CD4-positive, alpha-beta T cell treated with Interleukin-1 beta for 1 hour (primary cell): Measurements from ENCODE around the gene UBE2H.
"Not testable (repeated sequence)": the region's sequence is repeated elsewhere in the genome, so short reads cannot be mapped to it uniquely, and the experiment has no call there.

Experiments
- DNase-seq, 2 donors: peaks; one replicate each; pipeline ENCODE4 v3.0.0-alpha.2; 2020 to 2022

Gene UBE2H

DNA sequence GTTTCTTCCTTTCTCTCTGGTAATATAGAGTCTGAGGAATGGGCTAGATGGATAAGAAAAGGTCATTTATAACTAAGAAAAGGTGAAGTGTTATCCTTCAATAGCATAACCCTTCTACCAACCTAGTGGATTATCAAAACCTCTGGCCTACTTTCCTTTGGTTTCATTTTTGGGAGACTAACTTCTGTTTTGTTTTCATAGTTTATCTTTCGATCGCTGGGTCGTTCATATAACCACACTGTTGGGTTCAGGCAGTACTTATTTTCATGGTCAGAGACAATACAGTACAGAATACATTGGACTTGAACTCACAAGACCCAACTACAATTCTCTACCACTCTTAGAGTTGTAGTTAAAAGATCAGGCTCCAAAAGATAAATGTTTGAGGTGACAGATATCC is 86.5 kb downstream of the UBE2H start:
- no peak for DNase-seq

DNA sequence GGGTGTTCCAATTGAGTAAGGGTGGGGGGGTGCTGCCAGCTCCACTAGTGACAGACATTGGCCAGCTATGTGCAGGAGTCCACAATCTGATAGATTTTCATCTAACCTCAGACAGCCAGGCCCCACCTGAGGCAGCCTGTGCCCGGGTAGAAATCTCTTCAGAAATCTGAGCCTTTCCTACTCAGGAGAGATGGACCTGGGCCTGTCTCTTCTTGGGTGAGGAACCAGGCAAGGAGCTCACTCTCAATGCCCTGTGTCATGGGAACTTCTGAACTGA is 86.9 kb downstream of the UBE2H start:
- DNase-seq: no peak

DNA sequence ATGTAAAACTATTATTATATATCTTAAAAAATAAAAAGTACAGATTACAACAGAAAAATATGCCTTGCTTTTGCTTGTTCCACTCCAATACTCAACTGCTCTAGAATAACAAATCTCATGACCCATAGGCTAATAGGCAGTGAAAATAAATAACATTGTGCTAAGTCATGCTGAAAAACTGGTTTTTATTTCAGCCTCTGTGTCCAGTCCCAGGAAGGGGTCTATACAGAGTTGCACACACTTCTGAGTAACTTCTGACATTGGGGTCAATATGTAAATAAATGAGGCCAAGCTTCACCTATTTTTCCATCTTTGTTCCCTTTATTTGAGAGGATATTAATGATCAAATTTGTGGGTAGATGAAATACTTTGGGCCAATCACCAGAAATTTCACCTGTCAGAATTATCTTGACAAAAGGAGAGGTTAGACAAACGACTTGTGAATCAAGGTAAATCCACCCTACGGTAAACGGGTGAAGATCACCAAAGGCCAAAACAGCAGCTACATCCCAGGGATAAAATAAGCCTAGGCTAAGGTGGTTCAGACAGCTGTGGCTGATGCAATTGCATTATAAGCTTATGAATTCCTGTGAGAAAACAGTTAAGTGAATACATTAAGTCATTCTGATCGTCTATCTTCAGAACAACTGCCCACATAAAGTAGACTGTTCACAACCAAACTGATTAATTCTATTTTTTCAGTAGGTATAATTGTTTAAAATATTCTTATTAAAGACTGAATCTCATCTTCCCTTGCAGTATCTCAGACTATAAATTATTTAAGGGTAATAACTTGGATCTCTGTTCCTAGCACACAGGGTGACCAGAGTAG is 87.5 kb downstream of the UBE2H start:
- no peak for DNase-seq

DNA sequence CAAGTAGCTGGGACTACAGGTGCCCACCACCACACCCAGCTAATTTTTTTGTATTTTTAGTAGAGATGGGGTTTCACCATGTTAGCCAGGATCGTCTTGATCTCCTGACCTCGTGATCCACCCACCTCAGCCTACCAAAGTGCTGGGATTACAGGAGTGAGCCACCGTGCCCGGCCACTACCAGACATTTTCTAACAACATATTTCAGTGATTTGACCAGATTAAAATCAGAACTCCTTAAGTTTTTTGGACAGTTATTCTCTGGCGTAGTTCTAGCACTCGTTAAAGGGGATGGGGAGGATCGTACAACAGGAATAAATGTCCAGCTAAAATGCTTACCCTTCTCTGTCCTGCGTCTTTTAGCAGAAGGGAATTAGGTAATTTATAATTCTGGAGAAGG is 88.1 kb downstream of the UBE2H start:
- DNase-seq: not testable (repeated sequence)

DNA sequence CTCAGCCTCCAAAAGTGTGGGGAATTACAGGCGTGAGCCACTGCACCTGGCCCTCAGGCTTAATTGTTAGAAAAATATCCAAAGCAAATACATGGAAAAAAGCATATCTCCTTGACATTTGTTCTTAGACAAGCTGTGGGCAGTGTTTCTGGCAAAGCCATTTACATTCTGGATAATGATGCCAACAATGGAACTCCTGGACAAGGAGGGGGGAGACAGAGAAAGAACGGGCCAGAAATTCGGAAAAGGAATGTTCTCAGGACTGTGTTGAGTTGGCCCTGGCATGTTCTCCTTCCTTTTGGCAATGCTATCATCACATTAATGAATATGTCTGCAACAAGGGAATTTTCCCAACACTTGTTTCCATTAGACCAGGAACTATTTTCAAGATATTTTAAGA is 88.7 kb downstream of the UBE2H start:
- no peak for DNase-seq

DNA sequence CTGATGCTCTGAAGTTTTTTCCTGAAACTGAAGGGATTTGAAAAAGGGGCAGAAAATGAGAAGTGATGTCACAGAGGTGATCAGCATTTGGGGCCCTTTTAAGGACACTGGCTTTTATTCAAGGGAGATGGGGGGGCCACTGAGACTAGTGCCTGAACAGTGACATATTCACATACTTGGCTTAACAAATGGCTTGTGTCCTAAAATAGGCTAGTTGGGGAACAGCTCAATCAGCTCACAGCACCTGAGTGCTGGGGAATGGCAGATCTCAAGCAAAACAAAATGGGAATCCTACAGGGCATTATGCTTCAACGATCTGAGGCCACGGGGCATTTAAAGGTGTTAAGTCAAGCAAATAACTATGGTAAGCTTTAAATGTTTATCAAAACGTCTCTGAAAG is 90.1 kb downstream of the UBE2H start:
- DNase-seq: no peak

DNA sequence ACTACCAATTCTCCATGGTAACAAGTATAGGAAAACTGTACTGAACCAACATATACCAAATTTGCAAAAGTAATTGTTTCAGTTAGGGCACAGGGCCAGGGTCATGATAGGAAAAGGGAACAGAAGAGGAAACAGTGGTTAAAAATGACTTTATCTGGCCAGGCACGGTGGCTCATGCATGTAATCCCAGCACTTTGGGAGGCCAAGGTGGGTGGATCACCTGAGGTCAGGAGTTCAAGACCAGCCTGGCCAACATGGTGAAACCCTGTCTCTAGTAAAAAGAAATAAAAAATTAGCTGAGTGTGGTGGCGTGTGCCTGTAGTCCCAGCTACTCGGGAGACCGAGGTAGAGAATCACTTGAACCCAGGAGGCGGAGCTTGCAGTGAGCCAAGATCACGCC is 92.0 kb downstream of the UBE2H start:
- DNase-seq: not testable (repeated sequence)

DNA sequence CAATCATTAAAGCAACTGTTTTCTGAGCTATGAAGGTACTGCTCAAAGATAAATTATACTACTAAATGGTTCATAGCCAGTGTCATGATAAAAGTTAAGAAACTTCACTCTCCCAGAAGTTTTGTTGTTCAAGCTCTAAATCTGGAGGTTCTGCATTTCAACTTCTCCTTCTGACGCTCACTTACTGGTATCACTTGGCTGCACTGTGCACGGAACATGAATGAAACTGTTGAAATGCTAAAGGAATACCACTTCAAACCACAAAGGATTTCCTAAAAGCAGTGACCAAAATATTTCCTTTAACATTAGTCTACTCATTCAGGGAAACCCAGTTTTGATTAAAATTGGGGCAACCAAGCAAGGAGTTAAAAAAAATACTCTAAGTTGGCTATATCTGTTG is 93.6 kb downstream of the UBE2H start:
- peak in 1 of 2 donors; percentile 7 for DNase-seq

DNA sequence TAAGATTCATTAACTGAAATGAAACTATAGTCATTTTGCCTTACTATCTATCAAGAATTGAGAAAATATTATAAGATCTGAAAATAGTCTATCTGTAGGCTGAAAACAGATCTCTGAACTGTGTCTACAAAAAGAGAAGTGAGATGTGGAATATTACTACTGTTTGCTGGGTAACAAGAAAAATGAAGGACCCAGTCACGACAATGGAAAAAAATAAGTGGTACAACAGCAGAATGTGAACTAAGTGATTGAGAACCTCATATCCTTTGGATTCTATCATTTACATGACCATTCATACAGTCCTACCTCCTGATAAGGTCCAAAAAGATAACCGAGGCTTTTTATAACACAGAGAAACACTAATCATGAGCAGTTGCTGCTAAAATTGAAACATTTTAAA is 94.3 kb downstream of the UBE2H start:
- no peak for DNase-seq

DNA sequence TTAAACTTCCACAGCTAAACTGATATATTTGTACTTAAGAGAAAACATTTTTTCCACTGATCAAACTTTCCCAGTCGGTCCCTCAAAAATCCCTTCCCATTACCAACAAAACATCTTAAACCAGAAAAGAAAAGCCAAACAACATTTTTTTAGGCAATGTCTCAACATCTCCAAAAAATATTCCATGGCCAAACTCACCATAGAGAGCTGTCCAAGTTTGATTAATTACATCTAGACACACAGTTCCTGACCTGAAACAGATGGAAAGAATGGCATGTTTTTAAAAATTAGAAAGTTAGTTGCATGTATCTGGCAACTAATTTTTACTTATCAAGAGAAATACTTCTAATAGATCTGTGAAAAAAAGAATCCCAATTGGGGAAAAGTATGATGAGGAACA is 95.4 kb downstream of the UBE2H start:
- no peak for DNase-seq

DNA sequence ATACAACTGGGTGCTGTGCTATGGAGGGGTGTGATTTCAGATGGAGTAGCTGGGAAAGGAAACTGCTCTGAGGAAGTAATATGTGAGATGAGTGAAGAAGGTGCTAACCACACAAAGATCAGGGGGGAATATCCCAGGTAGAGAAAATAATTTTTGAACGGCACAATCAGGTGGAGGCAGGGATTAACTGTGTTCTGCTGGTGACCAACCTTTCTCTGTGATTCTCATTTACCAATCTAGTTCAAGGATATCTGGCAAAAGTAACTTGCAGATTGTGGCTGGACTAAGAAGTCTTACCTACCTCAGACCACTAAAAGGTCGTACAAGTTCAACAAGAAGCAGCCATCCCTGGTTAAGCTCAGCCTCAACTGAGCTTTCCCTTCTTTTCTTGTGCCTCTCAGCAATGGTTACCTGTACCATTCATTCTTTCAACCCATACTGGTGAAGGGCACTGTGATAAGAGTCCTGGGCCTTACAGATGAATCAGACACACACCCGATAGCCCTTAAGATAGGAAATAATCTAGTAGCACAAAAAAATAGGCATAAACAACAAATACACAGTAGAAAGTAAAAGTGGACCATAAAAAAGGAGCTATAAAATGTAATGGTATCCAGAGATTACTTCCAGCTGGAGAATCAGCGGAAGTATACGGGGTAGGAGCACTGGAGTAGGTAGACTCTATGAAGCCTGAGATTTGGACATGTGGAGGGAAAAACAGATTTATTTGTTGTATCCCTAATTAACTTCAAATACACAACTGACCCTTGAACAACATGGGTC is 96.6 kb downstream of the UBE2H start:
- DNase-seq: no peak

DNA sequence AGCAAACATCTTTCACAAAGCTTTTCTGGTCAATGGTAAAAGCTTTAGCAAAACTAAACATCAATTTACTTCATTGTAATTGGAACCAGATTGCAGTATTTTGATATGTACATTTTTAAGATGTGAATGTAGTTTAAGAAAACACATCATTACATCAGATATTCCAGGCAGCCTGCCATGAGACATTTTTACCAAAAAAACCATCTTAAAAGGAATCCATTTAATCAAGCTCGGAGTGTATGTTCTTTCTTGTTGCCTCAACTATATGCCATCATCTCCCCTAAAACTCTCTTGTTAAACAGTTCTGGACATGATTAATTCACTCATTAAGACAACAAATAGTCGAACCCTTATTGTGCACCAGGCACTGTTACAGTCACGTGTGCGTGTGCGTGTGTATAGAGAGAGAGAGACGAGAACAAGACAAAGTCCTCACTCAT is 97.5 kb downstream of the UBE2H start:
- DNase-seq: no peak

DNA sequence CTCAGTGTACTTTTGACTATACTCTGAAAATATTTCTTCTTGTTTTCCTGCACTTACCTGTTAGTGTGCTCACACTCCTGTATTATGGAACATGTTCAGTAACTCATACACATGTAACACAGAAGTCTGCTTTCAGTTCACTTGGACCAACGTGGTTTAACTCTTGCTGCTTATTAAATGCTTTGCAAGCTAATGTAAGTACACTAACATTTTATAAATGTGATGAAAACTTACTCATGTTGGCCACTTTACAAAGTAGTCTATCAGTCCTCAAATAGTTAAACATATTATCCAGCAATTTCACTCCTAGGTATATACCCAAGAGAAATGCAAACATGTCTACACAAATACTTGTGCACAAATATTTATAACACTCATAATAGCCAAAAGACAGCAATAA is 98.4 kb downstream of the UBE2H start:
- DNase-seq: no peak

DNA sequence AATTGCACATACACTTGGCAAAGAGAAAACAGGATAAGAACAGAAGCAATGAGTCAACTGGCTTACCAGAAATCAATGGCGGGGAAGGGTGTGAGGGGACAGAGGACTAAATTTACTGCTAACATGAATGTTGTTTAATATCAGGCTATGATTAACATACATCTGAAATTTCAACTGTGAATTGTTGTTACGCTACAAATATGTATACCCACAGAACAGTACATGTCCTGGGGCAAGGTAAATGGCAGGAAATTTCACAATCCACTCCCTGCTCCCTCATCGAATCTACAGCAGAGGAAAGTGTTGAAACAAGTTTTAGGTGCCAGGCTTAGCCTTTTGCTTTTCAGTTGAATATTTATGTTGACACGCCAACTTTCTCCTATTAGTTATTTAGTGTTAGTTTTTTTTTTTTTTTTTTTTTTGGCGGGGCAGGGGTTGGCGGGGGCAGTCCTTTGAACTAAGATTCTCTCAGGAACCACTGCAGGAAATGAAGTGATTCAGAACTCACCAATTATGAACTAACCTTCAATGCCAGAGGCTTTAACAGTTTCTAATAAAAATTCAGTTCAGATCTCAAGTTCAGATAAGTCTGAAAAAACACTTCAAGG is 99.0 kb downstream of the UBE2H start:
- DNase-seq: no peak

DNA sequence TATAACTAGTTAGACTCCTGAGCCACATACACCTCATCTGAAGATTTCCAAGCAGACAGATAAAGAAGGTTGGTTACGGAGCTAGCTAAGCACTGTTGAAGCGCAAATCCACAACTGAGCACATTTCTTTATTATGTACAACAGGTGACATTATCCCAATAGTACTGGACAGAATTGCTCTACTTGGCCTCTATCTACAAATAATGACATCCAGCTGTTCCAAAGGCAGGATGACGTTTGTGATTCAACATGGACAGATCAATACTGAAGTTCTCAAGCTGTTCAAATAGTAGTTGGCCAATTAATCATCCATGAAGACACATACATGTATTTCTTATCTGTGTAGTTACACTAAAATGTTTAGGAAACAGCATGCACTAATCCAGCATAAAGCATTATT is 101.0 kb downstream of the UBE2H start:
- no peak for DNase-seq

DNA sequence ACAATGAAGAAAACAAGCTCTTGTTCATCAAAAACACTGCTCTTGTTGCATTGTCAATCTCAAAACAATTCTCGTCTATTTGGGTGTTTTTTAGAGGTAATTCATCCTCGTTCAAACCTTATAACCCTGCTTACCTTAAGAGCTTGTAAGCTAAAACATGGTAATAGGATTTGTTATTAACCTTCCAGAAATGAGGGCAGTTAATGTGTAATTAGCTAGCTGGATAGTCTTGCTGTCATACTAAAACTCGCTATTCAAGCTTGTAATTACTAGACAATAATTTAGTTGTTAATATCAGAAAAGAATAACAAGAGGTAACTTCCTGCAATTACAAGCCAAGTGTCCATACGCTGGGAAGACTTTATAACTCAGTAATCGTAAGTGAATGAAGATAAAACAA is 101.6 kb downstream of the UBE2H start:
- DNase-seq: no peak

DNA sequence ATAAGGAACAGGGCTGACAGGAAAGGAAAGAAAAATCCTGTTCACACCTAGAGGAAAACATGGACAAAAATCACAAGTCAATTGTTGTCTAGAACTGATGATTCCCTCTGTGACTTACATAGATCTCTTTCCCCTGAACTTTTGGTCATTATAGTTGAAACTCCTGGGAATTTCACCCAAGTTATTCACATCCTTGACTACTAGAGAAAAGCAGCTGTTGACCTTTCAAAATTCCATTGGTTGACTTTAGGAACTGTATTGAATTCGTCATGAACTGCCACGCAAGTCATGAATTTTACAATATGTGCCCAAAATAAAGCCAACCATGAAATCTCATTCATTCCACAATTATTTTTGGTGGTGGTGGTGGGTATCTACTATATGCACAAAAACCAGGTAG is 104.3 kb downstream of the UBE2H start:
- no peak for DNase-seq

DNA sequence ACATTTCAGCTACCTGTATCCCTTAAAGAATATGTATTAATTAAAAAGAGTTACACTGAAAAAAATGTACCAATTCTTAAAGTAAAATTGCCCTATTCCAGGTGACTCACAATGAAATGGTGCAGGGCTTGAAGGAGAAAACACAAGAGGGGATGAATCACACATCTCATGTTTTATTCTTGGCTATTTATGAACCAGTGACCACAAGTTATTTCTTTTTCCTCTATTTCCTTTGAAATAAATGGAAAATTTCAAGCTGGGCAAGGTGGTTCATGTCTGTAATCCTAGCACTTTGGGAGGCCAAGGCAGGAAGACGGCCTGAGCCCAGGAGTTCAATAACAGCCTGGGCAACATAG is 106.8 kb downstream of the UBE2H start:
- DNase-seq: no peak

DNA sequence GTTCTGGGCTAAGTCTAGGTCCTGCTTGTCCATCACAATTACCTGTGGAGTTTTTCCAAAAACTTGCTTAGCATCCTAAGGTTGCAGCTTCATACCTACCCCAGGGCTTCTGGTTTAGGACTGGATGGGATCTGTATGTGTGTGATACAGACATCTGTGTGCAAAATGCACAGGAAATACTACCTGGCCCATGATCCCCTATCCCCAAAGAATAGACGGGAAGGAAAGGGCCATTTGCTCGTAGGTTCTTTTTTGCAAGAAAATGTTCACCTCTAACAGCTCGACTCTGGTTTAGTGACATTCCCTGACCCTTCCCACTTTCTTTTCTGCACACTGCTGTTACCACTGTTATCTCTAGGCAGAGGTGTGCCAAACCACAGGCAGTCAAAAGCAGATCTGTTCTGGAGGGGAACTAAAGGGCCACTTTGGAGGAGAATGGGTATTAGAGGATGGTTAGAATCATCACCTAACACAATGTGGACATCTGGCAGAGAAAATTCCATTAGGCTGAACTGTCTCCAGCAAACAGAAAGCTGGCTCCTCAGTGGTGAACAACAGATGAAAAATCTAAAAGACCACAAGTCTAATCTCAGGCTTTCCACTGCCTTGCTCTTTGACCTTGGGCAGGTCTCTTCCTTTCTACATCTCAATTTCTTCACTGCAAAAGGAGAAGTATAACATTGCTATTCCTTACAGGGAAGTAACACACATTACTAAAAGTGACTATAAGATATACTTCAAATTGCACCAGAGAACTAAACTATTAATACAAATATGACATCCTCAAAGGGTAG is 107.4 kb downstream of the UBE2H start:
- DNase-seq: no peak

DNA sequence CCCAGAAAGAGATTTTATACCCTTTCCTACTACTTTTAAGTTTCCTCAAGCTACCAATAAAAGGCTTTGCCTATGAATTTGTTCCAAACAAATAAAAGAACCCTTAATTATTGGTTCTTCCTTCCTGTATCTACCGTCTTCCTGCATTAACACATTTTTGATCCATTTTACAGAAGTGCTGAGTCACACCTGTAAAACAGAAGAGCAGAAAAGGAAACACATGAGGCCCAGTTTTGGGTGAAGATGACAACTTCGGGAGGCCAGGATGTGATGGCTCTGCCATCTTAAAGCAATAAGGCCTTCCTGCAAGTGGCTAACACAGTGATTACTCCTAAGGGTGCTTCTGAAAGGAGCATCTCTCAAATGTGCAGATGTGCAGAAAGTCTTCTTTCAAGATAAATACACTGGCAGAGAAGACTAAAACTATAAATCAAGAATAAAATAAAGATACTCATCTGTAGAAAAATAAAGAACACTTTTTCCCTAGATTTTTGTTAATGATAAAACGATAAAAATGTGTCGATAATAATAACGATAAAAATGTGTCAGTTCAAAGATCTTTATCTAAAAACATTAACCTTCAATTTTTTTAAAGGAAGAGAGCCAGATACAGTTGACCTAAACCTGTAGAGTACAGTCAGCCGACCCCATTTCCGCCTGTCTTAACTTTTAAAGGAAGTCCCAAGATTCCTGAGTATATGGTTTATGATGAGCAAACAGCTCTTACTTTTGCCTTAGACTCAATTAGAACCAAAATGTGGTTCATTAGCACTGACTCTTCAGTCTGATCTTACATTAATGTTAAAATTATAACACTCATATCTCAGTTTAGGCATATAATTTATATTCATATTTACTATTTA is 108.6 kb downstream of the UBE2H start:
- DNase-seq: no peak

DNA sequence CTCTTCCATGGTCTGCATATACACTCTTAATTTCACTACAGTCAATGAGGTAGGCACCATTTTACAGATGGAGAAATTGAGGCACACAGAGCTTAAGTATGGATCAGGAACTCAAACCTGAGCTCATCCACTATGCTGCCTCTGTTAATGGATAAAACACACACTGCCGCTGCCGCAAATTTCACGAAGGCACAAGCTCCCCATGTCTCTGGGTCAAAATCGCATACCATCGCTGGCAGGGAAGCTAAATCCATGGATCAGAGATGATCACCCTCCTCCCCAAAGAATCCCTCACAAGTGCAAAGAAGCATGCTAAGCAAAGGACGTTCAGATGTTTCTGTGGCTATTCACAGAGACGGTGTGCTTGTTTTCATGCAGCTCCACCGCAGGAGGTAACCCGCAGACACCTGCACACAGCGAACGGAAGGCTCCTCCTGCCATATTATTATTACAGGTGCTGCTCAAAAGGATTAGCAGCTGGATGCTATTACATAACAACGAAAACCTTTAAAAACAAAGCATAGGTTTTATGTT is 109.3 kb downstream of the UBE2H start:
- DNase-seq: no peak

DNA sequence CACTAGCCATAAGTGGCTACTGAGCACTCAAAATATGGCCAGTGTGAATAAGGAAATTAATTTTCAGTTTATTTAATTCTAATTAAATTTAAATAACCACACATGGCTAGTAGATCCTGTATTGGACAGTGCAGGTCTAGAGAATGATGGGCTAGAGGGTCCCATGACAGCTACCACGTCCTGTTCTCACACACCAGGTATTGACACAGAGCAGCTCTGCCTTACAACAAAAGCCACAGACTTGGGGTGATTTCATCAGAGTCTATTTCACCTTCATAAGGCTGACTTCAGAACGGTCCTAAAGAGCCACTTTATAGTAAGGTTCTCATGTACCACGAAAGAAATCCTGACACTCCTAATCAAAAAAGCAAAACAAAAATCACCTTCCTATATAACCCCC is 111.3 kb downstream of the UBE2H start:
- DNase-seq: no peak
